HG02885 (cell line): ENCODE results near the gene PEX5.
"Not testable (repeated sequence)": the region's sequence is repeated elsewhere in the genome, so short reads cannot be mapped to it uniquely, and the experiment has no call there.

ENCODE experiments used
- ATAC-seq: cut with Tn5 transposase; IDR thresholded peaks from one replicate; pipeline ENCODE4 v1.9.1; 2021; ENCODE audit warnings: mild to moderate bottlenecking; ENCODE audit not compliant: unreplicated experiment, poor library complexity

The PEX5 gene

DNA sequence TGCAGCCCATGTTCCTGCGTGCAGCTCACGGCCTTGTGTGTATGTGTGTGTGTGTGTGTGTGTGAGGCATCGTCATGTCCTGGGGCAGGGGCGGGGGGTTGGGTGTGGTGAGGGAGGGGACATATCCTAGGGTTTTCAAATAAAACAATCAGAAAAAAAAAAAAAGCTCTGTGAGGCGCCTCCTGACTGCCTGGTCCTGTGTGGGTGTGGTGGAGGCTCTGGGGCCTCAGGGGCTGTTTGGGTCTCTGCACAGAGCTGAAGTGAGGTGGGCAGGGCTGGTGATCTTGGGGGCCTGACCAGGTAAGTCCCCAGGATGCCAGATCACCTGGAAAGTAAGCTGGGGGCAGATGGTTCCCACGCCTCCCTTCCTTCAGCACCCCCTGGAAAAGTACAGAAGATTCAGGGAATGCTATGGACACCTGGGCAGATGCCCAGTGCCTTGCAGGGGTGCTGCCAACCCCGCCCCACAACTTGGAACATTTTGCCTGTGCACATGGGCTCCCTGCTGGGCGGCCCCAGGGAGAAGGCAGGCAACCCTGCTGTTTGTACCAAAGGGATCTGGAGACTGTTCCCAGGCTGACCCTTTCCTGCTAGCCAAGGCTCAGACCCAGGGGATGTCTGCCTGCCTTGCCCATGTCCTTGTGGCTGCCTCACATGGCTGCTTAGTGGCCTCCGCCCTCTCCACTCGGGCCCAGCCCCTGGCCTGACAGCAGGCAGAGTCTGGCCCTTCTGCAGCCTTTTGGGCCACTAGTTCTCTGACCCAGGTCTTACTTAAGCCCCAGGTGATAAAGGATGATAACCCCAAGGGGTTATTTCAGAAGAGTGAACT is 30.5 kb upstream of the PEX5 start:
- no peak for ATAC-seq

DNA sequence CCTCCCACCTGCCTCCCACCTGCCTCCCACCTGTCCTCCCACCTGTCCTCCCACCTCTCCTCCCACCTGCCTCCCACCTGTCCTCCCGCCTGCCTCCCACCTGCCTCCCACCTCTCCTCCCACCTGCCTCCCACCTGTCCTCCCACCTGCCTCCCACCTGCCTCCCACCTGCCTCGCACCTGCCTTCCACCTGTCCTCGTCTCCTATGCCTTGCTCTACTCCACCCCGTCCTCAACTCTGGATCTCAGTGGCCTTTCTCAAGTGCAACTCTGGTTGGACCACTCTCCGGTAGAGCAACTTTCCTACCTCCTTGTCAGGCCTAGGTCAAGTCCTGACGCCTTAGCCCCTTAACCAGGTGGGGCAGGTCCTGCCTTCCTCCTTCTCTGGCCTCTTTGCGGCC is 29.3 kb upstream of the PEX5 start:
- ATAC-seq, result no peak

DNA sequence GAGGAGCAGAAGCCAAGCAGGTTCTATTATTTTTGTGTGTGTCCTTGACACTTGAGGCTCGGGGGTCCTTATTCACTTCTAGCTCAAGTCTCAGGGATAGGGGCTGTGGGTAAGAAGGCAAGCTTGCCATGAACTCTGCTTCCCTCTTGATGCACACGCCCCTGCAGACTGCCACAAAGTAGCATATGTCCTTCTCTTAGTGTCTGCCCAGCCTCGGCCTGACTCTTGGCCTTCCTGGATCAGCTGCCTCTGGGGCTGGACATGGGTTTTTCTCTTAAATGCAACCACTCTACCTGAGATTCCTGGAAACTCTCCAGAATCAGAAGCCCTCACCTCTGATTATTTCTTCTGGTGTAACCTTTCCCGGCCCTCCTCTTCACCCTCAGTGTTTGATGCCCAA is 28.2 kb upstream of the PEX5 start:
- ATAC-seq, result no peak

DNA sequence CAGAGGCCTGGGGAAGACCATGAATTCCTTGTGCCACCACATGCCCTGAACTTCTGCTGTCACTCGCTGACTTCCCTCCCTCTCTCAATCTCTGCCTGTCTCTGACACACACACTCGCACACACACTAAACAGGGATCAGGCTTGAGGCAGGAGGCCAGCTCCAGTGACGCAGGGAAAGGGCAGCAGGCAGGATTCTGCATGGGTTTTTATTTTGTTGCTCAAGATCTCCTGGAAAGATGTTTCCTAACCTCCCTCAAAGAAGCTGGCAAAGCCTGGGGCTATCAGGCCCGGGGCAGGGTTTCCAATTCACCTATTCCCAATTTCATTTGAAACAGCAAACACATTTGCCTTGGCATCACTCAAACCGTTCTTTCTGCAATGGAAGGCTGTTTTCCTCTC is 27.7 kb upstream of the PEX5 start:
- no peak for ATAC-seq

DNA sequence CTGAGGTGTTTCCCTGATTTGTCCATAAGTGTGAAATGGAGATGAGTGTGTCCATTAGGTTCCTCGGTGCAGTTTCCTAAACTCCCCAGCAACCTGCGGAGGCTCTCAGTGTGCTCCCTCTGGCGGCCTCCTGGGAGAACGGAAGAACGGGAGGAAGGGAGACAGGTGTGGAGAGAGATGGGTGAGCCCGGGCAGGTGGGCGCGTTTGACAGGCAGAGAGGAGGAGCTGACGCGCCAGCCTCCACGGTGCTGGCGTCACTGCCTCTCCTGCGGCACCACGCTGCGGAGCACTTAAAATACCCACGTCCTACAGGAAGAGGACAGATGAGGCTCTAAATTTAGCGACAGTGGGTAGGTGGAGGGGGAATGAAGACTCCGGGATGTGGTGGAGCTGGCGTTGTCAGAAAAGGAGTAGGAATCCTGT is 26.8 kb upstream of the PEX5 start:
- no peak for ATAC-seq

DNA sequence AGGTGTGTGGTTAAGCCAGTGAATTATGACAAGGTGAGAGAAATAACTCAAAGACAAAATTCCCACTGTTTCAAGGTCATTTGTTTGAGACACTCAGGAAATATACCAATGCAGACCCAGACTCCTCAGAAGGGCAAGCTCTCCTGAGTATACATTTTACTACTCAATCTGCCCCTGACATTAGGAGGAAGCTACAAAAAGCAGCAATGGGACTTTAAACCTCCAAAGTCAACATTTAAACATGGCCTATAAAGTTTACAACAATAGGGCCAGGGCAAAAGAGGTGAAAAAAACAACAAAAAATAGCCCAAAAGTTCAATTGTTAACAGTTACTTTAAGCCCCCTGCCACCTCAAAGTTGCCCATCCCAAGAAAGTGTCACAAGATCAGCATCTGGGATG is 19.5 kb upstream of the PEX5 start:
- ATAC-seq, result no peak

DNA sequence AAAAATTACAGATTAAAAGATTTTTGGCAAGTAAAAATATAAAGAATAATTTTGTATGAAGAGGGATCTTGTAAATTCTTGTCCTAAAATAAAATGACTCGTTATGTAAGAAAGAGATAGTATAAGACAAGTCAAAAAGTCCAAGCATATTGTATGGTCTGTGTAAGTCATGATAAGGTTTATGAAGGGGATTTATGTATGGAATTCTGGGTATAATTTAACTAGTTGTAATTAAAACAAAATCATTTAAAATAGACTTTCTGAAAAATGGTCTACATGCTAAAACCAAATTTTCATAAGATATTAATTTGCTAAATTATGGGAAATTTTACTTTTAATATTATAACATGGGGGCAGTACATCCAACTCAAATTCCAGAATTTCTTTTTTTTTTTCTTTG is 17.6 kb upstream of the PEX5 start:
- ATAC-seq, result no peak

DNA sequence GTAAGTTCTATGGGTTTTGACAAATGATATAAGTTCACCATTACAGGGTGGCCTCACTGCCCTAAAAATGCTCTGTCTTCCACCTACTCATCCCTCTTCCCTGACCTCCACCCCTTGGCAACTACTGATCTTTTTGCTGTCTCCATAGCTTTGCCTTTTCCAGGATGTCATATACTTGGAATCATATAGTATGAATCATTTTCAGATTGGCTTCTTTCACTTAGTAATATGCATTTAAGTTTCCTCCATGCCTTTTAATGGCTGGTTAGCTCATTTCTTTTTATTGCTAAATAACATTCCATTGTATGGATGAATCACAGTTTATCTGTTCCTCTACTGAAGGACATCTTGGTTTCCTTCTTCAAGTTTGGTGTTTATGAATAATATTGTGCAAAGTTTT is 14.0 kb upstream of the PEX5 start:
- ATAC-seq, result no peak

DNA sequence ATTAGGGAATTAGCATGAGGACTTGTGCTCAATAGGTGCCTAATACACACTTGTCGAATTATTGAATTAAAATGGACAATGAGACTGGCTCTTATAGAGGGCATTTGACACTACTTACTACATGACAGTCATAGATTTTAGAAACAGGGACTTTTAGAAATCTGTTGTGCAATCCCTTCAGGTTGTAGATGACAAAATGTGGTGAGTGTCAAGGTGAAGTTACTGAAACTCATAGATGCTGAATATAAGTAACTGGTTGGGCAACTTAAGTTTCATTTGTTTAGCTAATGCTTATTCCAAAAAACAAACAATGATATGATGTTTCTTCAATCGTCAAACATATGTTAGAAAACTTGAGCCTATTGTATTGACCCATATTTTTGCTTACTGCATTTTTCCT is 12.9 kb upstream of the PEX5 start:
- no peak for ATAC-seq

DNA sequence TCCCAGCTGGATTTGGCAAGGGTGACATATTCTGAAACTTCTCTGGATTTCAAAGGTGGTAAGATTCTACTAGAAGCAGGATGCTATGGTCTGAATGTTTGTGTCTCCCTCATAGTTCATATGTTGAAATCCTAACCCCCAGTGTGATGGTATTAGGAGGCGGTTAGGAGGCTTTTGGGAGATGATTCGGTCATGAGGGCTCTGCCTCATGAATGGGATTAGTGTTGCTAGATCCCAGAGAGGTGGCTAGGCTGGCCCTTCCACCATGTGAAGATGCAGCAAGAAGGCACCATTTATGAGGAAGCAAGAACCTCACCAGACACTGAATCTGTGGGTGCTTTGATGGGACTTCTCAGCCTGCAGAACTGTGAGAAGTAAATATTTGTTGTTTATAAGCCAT is 11.0 kb upstream of the PEX5 start:
- no peak for ATAC-seq

DNA sequence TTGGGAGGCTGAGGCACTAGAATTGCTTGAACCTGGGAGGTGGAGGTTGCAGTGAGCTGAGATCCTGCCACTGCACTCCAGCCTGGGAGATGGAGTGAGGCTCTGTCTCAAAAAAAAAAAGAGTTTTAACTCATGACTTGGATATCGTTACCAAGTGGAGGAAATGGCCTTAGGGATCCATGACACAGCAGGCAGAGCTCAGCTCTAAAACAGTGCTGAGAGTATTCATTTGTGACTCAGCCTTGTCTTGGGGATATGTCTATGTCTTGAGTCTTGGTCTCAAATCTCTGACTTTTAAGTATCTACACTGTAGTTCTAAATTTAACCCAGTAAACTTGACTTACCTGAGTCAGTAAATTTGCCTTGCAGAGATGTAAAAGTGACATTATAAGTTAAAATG is 8.8 kb upstream of the PEX5 start:
- ATAC-seq, result no peak

DNA sequence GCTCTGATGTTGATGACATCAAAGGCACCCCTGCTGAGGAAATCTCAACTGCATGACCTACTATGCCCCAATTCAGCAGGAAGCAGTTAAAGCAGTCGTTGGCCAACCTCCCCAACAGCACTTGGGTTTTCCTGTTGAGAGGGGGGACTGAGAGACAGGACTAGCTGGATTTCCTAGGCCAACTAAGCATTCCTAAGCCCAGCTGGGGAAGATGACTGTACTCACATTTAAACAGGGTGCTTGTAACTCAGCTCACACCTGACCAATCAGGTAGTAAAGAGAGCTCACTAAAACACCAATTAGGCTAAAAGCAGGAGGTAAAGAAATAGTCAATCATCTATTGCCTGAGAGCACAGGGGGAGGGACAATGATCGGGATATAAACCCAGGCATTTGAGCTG is 3.4 kb upstream of the PEX5 start:
- ATAC-seq, result not testable (repeated sequence)

DNA sequence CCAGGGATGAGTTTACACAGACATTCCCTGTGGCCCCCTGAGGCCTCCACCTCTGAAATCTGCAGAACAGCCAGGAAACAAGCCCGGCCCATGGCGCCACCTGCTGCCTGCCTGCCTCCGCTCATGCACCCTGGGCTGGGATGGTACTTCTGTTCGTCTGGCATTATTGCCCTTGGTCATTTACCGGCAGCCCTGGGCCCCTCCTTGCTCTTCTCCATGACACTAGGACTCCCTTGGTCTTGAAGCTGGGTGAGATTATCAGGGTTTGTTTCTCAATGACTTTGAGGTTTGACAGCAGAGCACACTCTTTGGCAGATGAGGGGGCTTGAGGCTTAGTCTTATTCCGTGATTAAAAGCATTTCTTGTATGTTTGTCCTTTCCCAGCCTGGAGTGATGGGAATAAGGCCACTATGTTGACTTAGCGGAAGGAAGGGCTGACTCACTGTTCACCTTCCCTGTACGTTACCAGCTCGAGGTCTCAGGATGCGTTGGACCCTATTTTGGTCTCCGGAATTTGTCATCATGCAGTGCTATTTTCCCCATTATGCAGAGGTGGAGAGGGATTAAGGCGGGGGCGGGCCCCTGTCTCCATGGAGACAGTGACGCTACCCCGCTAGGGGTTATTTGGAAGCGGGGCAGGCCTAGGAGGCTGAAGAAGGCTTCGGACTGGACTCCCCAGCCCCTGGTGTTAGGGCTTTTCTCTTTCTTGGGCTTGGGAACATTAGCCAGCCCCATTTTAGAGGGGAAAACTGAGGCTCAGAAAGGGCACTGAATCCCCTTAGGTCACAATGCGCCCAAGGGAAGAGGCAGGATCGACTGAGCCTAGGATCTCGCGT is 706 bp upstream of the PEX5 start:
- peak; percentile 34 for ATAC-seq

DNA sequence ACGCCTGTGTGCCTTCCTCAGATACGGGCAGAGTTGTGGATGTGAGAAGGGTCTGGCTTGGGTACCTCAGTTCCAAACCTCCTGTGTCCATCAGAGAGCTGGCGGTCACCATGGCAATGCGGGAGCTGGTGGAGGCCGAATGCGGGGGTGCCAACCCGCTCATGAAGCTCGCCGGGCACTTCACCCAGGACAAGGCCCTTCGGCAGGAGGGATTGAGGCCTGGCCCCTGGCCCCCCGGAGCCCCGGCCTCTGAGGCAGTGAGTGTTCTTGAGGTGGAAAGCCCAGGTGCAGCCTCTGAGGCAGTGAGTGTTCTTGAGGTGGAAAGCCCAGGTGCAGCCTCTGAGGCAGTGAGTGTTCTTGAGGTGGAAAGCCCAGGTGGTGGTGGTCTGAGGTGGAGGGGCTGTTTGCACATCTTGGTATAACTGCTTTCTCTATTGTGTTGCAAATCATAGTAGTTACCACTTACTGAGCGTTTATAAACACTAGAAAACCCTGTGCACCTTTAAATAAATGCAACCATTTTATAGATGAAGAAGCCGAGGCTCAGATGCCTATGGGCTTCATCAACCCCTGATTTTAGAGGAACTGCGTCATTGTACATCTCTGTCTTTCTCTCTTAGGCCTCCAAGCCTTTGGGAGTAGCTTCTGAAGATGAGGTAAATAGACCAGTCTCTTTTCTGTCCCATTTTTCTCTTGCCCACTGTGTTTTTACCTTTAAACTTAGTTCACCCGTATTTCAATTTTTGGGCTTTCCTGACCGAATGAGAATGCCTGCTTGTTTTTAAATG is 976 bp downstream of the PEX5 start:
- ATAC-seq, result peak; percentile 6

DNA sequence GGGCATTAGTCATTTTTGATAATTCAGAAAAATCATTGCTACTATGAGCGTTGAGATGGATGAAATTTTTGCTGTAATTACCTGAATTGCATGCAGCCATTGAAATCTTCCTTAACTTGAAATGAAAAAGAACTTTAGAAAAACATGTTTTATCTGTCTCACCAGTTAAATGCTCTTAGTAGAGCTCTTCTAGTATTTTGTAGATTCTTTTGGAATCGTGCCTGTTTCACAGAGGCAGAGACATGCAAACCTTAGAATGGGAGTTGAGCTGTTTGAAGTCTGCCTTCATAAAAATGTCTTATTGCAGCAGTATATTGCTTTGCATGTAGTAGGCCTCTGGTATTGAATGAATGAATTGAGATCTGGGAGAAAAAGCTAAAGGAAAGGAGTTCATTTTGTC is 4.2 kb downstream of the PEX5 start:
- ATAC-seq, result no peak

DNA sequence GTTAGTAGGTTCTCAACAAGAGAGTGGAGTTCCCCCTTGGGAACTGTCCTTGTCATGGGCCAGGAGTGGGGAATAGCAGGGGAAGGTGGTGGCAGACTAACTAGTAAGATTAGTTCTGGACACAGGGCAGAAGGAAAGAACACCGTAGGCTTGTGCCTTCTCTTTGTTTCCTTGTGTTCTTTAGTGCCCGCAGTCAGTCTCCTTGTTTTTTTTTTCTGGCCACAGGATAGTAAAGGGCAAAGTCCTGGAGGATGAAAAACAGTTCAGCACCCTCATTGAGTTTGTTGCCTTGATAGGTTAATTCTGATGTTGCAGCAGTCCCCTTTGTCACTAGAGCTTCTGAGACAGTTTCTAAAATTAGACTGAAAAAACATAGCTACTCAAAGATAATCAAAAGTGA is 8.4 kb downstream of the PEX5 start:
- ATAC-seq, result no peak

DNA sequence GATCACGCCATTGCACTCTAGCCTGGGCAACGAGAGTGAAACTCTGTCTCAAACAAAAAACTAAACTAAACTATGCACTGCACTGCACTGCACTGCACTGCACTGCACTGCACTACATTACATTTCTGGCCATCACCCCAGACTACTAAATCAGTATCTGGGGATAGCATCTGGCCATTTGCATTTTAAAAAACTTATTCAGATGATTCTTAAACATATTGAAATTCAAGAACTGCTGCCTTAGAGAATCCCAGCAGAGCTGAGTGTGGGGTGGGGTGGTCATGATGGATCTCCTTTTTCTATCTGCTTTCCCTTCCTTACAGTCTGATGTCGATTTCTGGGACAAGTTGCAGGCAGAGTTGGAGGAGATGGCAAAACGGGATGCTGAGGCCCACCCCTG is 13.6 kb downstream of the PEX5 start:
- no peak for ATAC-seq

DNA sequence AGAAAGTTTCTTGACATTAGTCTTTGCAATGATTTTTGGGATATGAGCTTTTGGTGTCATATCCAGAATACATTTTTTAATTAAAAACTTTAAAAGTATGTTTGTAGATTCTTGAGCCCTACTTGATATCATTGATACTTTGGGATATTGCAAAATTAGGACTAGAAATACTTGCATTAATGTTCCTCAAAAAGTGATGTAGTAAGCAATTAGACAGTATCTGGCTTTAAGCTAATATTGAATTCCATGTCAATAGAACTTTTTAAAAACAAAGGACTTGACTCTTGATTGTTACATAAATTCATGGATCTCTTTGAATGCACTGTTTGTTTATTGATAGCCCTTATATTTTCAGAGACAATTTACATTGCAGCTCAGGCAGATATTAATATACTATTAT is 15.6 kb downstream of the PEX5 start:
- ATAC-seq, result no peak

DNA sequence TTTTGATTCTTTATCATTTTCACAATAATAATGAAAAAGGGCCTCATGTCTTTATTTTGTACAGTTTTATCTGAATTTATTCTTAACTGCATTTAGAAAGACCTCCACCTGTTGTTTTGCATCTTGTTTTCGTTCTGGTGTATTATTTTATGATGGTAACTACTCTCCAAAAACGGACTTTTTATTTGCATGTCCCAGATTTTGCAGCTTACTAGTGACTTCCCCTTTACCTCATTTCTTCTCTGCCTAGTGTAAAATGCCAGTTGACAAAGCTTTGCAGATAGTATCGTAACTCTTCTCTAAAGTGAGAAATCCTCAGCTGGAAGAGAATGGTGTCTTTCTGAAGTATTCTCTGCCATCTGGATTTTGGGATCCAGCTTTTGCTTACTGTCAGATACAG is 17.2 kb downstream of the PEX5 start:
- ATAC-seq, result no peak

DNA sequence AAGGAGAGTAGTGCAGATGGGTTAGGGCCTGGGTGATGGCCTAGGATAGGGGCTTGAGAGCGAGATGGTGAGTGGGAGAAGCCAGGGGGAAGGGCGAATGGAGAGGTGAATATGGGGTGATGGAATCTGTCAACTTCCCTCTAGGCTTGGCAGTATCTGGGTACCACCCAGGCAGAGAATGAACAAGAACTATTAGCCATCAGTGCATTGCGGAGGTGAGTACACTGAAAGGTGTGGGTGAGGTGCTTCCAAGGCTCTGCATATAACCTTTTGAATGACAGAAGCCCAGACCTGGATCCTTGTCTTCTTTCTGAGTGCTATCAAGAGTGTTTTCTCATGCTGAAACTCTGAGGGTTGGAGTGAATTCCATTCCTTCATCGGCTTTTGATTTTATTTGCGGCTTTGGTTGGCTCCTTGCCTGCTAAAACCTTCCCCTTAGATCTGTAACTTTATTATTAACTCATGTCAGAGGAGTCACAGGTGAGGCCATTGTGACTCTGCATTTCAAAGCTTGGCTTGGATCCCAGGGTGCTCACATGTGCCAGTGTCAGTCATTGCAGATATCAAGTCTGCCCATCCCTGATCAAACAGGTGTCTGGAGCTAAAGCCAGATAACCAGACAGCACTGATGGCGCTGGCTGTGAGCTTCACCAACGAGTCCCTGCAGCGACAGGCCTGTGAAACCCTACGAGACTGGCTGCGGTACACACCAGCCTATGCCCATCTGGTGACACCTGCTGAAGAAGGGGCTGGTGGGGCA is 18.6 kb downstream of the PEX5 start:
- ATAC-seq, result no peak
